Activated T-helper 1 cell treated with anti-CD3 and anti-CD28 coated beads, Interleukin-2, amount 50 U/mL, for 16 hours (primary cell): ENCODE results near the gene SERPINB1.
"Not testable (repeated sequence)": the region's sequence is repeated elsewhere in the genome, so short reads cannot be mapped to it uniquely, and the experiment has no call there.

Experiments used
- DNase-seq, 2 donors: peaks; one replicate each; pipeline ENCODE4 v3.0.0-alpha.2; 2020; ENCODE audit warnings: low read depth in 1 of 2, low spot score in 1 of 2

SERPINB1 gene

GRCh38 chr6:2841264-2842138, at the start of gene SERPINB1:
TSS of gene SERPINB1 (minus strand) at chr6:2841863. CDS start at chr6:2840586, 1,277 bp downstream.
- DNase-seq = peak; percentile 46 to 61

DNA sequence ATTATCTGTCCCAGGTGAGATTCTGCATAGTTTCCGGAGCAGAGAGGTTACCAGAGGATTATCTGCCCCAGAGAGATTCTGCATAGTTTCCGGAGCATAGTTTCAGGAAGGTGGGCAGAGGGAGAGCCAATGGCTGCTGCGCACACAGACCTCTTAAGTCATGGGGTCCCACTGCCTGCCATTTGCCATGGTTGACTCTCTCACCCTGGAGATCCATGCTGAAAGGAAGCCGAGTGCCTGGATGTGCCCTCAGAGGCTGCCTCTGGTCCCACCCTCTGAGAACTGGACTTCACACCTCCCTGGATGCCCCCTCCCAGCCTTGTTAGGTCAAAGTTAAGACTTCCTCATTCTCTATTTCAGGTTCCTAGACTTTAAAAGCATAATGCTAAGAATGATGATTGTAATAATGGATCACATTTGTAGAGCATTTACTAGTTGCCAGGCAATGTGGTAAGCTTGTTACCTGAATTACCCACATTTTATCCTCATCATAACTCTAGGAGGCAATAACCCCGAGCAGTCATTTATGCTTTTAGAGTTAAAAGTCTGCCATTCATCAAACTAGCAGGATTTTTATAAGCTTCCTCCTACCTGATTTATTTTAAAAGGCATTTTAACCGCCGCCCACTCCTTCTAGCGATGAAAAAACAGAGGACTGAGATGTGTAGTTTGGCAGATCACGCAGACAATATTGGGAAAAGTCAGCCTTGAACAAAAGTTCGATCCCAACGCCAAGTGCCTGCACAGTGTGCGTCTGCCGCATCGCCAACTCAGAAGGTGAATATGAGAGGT, 49.5 kb upstream of the SERPINB1 start:
- no peak for DNase-seq

DNA sequence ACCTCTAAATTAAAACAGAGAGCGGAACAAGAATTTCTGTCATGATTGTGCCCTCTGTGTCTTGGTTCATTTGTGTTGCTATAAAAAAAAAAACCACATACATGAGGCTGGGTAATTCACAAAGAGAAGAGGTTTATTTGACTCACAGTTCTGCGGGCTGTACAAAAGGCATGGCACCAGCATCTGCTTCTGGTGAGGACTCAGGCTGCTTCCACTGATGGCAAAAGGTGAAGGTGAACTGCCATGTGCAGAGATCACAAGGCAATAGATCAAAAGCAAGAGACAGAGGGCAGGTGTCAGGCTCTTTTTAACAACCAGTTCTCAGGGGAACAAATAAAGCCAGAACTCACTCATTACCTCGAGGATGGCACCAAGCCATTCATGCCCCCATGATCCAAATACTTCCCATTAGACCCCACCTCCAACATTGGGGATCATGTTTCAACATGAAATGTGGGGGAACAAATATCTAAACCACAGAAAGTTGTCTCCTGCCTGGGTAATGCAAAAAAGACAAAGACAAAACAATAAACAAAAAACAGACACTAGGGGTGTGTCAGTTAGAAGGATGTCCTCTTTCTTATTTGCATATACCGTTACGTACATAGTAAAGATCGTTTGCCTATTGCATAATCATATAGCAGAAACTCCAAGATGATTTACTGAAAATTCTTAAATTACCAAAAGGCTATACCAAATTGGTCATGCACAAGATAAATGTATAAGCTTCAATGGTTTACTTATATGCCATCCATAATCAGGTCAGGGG, 44.5 kb upstream of the SERPINB1 start:
- DNase-seq = no peak

GRCh38 chr6:2884804-2885203, 43.1 kb upstream of the SERPINB1 start:
- DNase-seq = no peak

DNA sequence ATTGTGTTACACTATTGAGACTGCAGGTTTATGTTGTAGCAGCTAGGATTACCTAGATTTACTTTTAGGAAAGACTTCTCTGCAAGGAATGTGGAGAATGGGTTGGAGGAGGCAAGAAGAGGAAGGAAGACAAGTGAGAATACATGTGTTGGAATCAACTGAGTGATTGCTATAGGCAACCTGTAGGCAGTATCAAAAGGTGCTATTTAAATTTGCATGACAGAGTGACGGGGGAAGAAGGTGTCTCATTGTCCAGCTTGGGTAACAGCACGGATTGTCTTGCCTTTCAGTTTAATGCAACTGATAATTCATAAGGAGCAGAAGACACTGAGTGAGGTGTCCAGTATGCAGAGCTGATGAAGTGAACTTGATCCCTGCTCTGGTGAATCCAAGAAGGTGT, 42.0 kb upstream of the SERPINB1 start:
- no peak for DNase-seq

- no peak for DNase-seq
Observed at GRCh38 chr6:2881423-2881822, 39.8 kb upstream of the SERPINB1 start.

DNA sequence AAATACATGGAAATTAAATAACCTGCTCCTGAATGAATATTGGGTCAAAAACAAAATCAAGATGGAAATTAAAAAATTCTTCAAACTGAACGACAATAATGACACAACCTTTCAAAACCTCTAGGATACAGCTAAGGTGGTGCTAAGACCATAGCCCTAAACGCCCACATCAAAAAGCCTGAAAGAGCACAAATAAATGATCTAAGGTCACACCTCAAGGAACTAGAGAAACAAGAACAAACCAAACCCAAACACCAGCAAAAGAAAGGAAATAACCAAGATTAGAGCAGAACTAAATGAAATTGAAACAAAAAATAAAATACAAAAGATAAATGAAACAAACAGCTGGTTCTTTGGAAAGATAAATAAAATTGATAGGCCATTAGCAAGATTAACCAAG, 38.5 kb upstream of the SERPINB1 start:
- not testable (repeated sequence) for DNase-seq

DNA sequence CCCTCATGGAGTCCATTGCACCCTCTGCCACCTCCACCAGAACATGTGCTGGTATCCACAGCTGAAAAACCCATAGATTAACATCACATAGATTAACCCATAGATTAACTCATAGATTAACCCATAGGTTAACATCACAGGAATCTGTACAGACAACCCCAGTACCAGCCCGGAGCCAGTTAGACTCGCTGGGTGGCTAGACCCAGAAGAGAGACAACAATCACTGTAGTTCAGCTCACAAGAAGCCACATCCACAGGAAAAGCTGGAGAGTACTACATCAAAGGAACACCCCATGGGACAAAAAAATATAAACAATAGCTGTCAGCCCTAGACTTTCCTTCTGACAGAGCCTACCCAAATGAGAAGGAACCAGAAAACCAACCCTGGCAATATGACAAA, 36.3 kb upstream of the SERPINB1 start:
- DNase-seq = no peak

DNA sequence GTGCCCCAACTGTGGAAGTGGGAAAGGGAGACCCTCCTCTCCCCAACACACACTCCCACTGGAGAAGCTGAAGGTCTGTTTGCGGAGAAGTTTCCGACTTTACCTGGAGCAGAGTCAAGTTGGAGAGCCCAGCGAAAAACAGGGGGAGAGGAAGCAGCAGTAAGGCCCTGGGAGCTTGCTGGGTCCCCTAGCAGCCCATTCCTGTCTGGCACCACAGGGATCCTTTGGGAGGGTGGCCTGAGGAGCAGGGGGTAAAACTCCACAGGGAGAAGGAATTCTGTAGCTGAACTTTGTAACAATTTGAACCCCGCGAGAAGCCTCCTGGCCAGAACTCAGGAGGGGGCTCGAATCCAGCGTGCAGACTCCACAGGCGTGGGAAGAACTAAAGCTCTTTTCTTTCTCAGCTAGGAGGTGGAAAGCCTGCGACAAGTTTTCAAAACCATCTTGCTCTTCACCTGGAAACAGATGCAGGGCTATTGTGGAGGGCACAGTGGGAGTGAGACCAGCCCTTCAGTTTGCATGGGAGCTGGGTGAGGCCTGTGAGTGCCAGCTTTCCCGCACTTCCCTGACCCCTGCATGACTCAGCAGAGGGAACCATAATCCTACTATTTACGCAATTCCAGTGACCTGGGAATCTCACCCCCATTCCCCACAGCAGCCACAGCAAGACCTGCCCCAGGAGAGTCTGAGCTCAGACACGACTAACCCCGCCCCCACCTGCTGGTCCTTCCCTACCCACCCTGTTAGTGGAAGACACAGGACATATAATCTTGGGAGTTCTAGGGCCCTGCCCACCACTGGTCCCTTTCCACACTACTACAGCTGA, 35.6 kb upstream of the SERPINB1 start:
- no peak for DNase-seq

- no peak for DNase-seq
Observed at GRCh38 chr6:2876210-2877056, 34.8 kb upstream of the SERPINB1 start.

- no peak for DNase-seq
Observed at GRCh38 chr6:2875359-2876191, 33.9 kb upstream of the SERPINB1 start.

DNA sequence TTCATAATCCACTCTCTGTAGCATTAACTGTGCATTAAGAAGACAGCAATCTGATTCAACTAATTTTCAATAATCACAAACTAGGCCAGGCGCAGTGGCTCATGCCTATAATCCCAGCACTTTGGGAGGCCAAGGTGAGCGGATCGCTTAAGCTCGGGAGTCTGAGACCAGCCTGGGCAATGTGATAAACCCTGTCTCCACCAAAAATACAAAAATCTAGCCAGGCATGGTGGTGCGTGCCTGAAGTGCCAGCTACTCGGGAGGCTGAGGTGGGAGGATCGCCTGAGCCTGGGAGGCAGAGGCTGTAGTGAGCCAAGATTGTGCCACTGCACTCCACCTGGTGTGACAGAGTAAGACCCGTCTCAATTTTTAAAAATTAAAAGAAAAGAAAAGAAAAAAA, 32.0 kb upstream of the SERPINB1 start:
- DNase-seq = no peak

- DNase-seq = no peak
Observed at GRCh38 chr6:2872423-2873358, 31.0 kb upstream of the SERPINB1 start.

DNA sequence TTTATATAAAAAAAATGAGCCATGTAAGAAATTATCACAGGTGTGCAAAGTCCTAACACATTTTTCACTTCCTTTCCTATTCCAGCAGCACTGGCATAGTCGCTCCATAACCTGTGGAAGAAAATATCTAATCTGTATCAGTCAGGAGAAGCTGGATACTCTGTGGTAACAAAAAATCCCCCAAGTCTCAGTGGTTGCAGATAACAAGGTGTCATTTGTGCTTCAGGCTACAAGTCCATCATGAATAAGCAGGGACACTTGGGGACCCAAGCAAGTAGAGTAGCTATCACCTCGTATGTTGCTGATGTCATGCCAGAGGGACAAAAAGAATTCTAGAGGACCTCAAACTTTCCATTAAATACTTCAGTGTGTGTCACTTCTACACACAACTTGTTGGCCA, 30.3 kb upstream of the SERPINB1 start:
- DNase-seq = no peak

DNA sequence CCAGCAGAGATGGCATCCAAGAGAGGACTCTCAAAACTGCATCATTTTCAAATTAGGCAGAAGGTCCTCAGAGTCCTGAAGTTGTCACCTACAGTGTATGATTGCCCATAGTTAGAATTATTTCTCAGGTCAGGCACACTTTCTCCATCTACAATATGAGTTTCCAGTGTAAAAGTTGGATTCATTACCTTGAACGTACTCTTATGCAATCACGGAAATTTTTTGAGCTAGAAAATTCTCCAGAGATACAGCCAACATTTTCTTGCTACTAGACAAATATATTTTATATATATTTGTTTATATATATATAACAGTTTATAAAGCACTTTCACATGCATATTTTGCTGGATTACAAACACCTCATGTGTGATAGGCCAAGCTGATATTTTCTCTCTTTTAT, 29.4 kb upstream of the SERPINB1 start:
- DNase-seq = no peak

DNA sequence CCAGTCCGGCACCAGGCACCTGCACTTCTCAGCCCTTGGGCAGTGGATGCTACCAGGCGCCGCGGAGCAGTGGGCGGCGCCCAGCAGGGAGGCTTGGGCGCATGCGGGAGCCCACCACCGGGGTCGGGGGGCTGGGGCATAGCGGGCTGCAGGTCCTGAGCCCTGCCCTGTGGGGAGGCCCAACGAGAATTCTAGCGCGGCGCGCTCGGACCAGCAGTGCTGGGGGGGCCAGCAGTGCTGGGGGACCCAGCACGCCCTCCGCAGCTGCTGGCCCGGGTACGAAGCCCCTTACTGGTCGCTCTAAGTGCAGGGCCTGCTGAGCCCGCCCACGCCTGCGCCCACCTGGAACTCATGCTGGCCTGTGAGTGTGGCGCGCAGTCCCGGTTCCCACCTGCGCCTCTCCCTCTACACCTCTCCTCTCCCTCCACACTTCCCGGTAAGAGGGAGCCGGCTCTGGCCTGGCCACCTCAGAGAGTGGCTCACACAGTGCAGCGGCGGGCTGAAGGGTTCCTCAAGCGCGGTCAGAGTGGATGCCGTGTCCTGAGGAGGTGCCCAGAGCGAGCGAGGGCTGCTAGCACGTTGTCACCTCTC, 28.5 kb upstream of the SERPINB1 start:
- no peak for DNase-seq

GRCh38 chr6:2868637-2869036, 27.0 kb upstream of the SERPINB1 start:
- DNase-seq = no peak
